Transverse colon (tissue), 3 donors: ENCODE results near the gene RHOT1.

ENCODE experiments used
- POLR2A ChIP-seq: fragments of 450-650 bp; IDR thresholded peaks from one replicate; pipeline ENCODE4 v1.6.1; 2016; ENCODE audit warnings: antibody characterized with exemption, mild to moderate bottlenecking, moderate library complexity
- TF ChIP-seq, protein P1 (sequence below), 5 experiments: fragments of 200-600 bp in 3 of 5; fragments of 450-650 bp in 2 of 5; sonication (generic) in 3 of 5; IDR thresholded peaks; 1 replicate in 2 of 5; 2 replicates in 3 of 5; pipeline ENCODE4 v1.5.1; 2016 to 2017; ENCODE audit warnings: antibody characterized with exemption in 5 of 5, inconsistent platforms in 3 of 5, mild to moderate bottlenecking in 2 of 5, moderate library complexity in 1 of 5

GRCh38 chr17:32274101-32274500 is 131.8 kb downstream of the RHOT1 start:
- TF ChIP-seq, protein P1, sequence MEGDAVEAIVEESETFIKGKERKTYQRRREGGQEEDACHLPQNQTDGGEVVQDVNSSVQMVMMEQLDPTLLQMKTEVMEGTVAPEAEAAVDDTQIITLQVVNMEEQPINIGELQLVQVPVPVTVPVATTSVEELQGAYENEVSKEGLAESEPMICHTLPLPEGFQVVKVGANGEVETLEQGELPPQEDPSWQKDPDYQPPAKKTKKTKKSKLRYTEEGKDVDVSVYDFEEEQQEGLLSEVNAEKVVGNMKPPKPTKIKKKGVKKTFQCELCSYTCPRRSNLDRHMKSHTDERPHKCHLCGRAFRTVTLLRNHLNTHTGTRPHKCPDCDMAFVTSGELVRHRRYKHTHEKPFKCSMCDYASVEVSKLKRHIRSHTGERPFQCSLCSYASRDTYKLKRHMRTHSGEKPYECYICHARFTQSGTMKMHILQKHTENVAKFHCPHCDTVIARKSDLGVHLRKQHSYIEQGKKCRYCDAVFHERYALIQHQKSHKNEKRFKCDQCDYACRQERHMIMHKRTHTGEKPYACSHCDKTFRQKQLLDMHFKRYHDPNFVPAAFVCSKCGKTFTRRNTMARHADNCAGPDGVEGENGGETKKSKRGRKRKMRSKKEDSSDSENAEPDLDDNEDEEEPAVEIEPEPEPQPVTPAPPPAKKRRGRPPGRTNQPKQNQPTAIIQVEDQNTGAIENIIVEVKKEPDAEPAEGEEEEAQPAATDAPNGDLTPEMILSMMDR (IDR thresholded peaks at IDR 0.05) = no peak
- no peak for TF ChIP-seq POLR2A
